COLO668 (cell line): ENCODE measurements around the gene GDF11.
A peak's percentile ranks its signal among the peaks of the same experiment; 100 is the strongest.

Source experiments
- DNase-seq: peaks from one replicate; lab custom pipeline; 2025; ENCODE audit not compliant: unreplicated experiment; lab: John Stamatoyannopoulos, UW

GDF11 gene

DNA sequence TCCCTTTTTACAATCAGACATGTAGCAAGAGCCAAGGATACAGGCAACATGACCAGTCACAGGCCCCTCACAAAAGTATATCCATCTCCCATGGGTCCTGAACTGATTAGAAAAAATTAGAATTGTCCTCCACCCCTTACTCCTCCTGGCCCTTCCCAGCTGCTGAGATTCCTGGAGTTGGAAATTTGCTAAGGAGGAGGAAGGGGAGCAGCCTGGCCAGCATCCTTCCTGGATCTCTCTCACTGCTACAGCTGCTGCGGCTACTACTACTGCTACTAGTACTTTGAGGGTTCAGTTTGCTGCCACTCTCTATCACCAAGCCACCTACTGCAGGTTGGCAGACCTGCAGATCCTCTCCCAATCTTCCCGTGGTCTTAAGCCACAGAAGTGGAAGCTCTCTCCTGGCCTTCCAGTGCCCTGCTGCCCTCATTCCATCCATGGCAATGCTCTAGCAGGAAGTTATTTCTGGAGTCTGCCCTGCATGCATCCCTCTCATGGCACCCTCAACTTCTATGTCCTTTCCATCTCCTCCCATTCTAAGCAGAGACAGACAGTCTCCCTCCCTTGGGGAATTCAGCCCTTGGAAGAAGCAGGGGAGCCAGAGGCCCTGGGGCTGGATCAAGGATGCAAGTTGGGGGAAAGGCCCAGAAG lies 36.2 kb upstream of the GDF11 start:
- DNase-seq: no peak

DNA sequence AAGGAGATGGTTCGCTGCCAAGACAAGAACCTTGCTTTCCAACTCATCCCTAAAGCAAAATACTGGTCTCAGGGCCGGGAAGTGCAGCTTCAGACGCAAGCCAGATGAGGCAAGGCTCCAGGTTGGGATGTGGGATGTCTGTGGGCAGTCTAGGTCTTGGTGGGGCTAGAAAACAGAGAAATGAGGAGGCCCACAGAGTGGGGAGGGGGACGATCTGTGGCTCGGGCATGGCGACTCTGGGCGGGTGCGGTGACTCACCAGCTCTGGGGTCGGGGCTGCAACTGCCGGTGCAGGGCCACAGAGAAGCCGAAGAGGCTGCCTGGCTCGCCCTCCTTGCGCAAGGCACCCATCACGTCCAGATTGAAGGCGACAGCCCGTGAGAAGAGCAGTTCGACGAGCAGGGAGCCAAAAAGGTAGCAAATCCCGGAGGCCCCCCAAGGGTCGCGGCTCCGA lies 35.7 kb upstream of the GDF11 start:
- no peak for DNase-seq

DNA sequence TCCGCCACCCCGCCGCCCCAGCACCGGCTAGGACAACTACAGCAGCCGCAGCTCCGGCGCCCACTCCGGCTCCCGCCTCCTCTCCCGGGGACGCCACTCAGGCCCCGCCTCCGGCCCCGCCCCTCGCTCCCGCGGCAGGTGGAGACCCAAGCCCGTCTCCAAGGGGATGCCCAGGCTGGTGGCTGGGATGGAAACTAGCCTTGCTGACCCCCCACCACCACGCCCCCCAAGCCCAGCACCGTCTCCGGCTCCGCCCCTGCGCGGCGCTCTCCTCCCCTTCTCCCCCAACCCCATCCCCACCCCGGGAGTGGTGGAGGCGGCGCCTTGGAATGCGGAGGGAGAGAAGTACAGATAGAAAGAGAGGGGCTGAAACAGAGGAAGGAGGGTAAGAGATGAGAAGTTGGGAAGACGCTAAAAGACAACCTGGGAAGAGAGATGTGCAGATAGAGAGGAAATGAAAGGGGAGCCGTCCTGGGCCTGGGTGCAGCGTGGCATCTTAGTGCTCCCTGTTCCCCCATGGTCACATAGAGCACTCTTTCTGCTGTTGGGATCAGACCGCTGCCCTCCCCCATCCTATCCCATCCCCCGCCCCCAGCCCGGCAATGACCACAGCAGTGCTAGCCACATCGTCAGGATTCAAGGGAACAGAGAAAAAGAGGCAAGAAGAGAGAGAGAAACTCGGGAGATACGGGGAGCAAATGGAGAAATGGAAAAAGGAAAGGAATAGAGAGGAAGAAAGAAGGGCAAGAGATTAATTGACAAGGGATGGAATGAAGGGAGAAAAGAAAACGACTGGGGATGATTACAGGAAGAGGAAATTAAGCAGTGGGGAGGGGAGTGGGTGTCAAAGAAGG lies 34.9 kb upstream of the GDF11 start, which contains the start of gene ITGA7:
ITGA7 (minus strand) TSS at position 64 of the 854 bp plus-strand sequence. CDS start 222 bp downstream, outside the sequence.
- peak; percentile 38 for DNase-seq

DNA sequence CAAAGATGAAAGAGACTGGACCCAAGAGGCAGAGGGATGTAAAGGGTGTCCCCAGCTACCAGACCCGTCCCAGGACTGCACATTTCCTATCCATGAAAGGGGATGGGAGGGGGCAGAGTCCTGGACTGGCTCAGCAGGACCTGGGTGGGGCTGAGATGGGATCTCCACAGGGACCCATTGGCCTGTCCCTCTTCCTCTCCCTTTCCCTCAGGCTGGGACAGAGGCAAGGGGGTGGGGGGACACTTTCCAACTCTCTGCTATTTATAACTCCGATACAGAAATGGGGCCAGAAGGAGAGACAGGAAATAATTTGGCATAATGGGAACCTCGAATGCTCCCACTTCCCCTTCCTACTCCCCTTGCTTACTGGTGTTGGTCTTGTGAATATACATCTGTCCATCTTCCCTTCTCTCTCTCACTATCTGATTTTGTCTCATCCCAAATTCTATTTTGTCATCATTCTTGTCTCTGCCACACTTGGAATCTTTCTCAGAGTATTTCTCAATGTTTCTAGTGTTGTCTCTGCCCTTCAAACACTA lies 34.2 kb upstream of the GDF11 start:
- DNase-seq: no peak

DNA sequence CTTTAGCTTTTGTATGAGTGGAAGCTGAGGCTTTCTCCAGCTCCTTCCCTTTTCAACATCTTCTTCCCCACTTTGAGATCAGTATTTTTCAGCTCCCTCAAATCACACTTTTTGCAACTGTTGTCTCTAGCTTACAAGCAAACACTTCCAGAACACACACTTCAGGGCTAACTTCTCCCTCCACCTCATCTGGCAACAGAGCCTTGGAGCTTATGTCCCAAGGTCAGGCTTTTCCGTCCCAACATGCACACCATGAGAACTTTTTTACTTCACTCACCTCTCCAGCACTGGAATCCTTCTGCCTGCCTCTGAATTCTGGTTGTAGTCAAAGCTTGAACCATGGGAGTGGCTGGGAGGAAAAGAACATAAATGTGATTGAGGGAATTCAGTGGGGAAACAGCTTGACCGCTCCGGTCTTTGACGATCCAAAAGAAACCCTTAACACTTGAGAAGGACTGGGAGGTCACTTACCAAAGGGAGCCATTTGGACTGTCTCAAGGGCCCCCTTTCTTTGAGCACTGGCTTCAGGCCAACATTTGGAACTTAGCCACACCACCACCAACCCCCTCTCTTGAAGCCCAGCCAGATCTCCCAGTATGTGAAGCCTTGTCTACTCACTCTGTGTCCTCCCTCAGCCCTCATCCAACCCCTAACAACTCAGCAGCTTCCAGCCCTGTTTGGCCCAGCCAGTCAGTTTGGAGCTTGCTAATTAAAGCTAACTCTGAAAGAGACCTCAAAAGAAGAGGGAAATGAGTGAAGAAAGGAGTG lies 31.0 kb upstream of the GDF11 start:
- no peak for DNase-seq

DNA sequence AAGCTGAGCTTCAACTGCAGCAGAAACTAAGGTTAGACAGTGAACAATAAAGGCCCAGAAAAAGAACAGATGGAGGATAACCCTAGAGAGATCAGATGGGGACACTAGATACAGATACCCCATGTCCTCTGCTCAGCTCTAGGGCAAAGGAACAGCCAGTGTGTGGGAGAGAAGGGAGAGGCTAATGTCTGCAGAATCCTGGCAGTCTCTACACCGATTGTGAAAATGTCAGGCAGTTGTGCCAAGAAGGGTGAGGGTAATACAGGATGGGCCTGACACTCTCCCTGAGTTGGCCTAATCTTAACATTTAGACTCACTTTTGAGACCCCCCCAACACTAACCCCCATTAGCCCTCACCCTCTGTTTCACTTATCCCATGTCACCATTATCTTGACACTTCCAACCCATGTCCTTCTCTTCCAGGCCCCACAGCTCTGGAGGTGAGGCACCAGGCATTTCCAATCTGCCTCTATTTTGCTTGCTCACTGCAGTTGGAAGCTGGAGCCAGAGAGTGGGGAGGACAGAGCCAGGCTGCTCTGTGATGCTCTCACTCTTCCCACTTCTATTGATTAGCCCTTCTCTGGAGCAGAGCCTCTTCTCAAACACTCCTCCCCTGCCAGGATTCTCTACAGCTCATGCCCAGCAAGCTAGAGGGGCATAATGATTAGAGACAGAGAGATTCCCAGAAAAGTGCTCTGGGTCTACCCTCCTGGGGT lies 30.1 kb upstream of the GDF11 start:
- DNase-seq: no peak

DNA sequence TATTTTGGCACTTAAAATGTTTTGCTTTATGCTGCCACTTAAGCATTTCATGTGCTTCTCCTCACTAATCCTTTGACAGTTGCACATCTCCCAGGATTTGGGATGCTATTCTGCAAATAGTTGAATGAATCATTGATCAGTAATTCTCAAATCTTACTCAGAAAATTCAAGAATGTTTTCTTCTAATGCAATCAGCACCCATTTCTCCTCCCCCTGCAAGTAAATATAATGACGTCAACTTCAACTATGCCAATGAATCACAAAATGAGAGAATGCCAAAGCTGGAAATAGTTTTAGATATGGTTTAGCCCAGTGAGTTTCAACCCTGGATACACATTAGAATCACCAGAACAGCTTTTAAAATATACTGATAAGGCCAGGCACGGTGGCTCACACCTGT lies 29.2 kb upstream of the GDF11 start:
- DNase-seq: no peak

DNA sequence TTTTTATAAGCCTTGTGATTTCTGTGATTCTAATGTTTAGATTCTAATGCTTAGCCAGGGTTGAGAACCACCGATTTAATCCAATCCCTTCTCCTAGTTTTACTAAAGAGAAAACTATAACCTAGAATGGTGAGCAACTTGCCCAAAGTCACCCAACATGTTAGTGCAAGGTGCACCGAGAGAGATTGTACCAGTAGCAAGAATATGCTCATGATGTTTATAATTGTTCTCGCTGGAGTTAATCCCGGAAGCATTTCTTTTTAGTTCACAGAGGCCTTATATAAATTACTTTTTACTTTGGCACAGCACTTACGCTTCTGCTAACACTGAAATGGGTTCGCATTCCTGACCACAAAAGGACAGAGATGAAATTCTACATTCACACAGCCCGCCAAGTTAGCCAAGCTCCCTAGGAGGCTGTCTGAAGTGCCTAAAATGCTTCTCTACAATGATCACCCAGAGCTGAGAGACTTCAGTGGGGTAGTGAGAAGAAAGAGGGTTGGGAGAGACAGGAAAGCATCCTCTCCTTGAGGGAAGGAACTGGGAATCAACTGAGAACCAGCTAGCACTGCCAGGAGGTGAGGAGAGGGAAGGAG lies 27.7 kb upstream of the GDF11 start:
- no peak for DNase-seq

DNA sequence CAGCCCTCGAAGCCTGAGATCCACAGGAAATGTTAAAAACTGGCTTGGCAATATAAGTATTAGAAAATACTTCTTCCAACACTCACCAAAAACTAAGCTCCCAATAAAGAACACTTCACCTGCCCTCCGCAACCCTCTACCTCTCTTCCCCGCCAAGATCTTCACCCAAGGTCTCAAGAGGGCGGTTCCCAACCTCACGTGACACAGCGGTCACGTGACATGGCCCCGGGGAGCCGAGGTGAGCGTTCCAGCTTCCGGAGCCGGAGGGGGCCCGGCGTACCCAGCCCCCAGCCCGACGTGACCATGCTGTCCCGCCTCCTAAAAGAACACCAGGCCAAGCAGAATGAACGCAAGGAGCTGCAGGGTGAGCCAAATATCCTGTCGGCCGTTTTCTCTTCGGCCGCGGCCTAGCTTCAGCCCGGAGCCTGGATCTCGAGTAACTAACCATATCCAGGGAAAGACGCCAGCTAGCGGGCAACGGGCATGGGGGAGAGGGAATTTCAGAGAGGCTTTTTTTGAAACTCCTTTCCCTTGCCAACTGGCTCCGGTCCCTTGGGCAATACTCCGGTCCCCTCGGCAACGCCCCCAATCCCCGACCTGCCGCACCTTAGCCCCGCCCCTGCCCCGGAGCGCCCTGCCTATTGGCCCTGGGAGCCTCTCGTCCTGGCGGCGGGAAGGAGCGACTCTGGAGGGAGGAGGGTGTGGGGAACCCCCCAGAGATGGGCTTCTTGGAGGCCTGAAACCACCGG lies 26.9 kb upstream of the GDF11 start, which contains the start of gene BLOC1S1:
BLOC1S1 (plus strand) TSS at position 214 of the 749 bp plus-strand sequence; CDS start at position 220, 6 bp downstream.
- peak; percentile 91 for DNase-seq

DNA sequence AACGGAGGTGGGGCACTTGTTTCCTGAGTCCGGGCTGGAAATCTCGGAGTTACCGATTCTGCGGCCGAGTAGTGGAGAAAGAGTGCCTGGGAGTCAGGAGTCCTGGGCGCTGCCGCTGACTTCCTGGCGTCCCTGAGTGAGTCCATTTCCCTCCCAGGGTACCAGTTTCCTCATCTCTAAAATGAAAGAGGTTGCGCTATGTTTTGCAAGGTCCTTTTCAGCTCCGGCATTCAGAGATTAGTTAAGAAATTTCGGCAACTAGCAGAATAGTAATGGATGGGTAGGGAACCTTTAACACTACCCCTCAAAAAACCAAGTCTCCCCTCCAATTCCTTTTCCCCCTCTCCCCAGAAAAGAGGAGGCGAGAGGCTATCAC lies 26.4 kb upstream of the GDF11 start:
- DNase-seq: no peak

DNA sequence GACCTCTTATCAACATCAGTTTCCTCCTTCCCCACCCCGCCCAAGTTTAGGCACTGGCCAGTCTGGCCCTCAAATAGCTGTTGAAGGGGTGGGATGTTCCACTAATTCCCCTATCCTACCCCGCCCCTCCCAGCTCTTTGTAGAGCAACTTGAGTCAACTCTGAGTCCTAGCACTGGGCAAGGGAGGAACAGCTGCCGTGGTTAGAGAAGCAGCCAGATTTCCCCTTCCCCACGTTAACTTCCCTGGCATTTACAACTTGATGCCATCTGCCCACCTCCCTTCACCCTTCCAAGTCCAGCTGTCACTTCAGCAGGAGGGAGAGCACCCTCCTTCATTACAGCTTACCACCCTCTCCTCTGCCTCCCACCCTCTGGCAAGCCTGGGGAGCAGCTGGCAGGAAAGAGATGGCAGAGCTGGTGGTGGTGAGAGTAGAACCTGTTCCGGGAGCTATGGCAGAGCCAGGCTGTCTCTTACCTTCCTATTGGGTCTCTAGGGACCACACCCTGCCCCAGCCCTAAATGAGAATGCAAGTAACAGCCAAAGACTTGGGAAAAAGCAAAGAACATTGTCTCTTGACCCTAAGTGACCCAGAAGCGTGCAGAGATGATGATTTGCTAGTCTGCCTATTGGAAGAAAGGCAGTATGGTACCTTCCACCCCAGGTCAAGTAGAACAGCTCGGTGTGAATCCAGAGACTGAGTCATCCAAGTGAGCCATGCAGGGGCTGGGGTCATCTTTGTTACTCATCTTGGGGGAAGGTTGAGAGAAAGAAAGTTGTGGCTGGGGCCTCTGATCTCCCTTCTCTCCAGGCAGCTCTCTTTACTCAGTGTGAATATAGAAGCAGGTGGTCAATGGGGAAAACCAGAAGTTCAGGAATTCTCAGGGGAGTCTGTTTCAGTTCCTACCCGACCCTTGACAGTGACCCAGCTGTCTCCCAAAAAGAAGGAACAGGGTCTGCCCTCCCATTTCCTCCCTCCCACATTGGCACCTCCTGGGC lies 25.6 kb upstream of the GDF11 start:
- DNase-seq: no peak

DNA sequence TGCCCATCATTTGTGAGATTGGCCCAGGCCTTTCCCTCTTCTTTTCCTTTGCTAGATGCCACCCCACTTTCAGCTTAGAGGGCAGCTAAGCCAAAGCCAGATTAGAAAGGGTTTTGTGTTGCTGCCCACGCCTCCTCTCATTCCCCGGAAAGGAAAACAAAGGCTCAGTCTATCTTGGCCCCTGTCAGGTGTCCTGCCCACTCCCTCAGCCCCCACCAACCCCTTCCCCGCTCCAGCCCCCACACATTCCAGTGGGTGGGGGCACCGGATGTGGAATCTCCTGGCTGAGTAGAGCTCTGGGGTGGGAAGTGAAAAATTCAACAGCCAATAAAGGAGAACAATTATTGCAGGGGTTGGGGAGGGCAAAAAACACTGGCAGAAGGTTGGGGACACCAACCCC lies 24.9 kb upstream of the GDF11 start:
- DNase-seq: no peak

DNA sequence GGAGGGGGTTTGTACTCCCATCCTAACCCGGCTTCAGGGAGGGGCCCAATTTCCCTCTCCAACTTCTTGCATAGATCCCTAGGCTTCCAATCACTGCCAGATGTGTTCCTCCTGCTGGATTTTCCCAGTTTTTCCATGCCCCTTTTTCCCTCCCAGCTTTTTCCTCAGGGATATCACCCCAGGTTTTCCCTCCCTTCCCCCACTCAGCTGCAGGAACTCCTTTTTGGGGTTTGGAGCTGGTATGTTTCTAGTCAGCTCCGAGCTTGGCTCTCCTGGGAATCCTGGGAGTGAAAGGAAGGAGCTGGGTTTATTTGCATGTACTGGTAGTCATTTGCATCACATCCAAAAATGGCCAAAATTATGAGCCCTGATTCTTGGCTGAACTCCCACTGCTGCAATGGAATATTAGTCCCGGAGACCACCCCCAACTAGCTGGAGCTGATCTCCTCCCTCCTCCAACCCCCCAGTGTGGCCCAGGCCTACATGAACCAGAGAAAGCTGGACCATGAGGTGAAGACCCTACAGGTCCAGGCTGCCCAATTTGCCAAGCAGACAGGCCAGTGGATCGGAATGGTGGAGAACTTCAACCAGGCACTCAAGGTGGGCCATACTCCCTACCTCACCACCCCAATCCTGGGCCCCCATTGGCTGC lies 24.2 kb upstream of the GDF11 start:
- DNase-seq: no peak

DNA sequence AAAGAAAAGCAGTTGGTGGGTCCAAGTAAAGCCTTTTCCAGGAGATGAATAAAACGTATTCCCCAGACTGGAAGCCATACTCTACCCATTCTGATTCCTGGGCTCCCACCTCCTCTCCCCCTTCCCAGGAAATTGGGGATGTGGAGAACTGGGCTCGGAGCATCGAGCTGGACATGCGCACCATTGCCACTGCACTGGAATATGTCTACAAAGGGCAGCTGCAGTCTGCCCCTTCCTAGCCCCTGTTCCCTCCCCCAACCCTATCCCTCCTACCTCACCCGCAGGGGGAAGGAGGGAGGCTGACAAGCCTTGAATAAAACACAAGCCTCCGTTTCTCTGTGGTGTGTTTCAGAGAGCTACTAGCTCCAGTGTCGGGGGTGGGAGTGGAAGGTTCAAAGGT lies 23.6 kb upstream of the GDF11 start:
- no peak for DNase-seq

DNA sequence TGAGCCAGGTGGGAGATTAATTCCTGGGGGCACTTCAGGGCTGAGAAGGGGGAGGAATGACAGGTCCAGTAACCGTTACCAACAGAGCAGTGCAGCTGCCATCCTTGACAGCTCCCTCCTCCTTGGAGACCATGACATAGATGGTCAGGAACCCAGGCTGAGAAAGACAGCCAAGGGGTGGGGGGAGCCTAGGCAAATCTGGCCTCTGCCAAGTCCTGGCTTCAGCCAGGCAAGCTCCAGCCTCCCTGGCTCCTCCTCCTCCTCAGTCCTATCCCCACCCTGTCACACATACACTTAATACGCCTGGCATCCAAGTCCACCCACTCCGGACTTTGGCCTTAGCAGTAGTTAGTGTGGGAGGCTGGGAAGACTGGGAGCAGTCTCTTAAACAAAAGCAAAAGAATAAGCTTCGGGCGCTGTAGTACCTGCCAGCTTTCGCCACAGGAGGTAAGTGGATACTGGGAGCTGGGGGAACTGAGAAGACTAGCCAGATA lies 22.8 kb upstream of the GDF11 start, which contains the start of gene RDH5:
RDH5 (plus strand) TSS at position 323 of the 494 bp plus-strand sequence. CDS start 792 bp downstream, outside the sequence.
- no peak for DNase-seq

DNA sequence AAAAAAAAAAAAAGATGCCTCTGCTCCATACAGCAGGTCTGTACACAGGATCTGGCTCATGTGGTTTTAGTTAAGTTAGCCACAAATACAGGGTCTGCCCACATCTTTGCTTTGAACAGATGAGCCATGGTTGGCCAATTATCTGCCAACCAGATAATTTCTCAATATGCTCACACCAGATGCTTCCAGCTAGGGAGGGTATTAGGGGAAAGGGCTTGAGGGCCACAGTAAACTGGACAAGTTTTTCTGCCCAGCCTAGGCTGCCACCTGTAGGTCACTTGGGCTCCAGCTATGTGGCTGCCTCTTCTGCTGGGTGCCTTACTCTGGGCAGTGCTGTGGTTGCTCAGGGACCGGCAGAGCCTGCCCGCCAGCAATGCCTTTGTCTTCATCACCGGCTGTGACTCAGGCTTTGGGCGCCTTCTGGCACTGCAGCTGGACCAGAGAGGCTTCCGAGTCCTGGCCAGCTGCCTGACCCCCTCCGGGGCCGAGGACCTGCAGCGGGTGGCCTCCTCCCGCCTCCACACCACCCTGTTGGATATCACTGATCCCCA lies 22.0 kb upstream of the GDF11 start:
- DNase-seq: peak; percentile 22

DNA sequence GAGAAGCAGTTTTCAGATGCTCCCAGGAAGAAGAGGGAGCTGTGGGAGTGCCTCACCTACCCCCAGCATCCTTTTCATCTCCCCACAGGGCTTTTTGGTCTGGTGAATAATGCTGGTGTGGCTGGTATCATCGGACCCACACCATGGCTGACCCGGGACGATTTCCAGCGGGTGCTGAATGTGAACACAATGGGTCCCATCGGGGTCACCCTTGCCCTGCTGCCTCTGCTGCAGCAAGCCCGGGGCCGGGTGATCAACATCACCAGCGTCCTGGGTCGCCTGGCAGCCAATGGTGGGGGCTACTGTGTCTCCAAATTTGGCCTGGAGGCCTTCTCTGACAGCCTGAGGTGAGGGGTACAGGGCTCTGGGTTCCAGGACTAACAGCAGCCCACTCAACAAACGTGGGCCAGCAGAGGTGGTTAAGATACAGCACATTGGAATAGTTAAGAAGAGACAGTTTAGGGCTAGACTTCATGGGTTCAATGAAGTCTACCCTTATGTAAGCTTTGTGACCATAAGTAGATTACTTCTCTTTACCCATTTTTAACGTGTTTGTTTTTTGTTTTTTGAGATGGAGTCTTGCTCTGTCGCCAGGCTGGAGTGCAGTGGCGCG lies 21.2 kb upstream of the GDF11 start:
- DNase-seq: no peak
